ENCODE results near the gene OBI1. TPM values are rescaled to one million over a fixed set of nuclear protein-coding genes. Genes with fewer than 3 reads are reported as not detected.

Gene OBI1
- total RNA-seq, 1 experiment from 2014 or later: 14.0 TPM

DNA sequence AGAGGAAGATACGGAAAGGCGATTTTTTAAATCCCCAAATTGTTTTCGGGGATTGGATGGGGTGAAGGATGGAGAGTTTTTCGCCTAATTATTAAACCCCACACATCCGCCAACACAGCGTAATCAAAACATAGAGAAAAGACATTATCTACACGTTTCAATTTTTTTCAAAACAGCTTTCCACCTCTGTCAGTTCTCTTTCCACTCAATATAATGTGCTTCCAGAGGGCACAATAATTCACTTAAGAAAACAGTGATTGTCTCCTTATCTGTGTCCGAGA is 435 bp upstream of the OBI1 start:
- H3K9me3 ChIP-seq (ENCODE audit: control insufficient read depth in 1 of 2, insufficient read depth in 1 of 2, low read depth in 1 of 2, low read length in 2 of 2): no peaks in the 10 kb centered on the region
- intact Hi-C loops (cut with micrococcal nuclease): no loop called here
- H3K9ac ChIP-seq (ENCODE audit: low read length): peak overlapping the region; percentile 83
- H3K36me3 ChIP-seq (ENCODE audit: control insufficient read depth in 1 of 2, insufficient read depth in 2 of 2, low read length in 2 of 2): no peaks in the 10 kb centered on the region
- ATAC-seq (no peak), DNase-seq (ENCODE audit: low read depth, low spot score) (no peak)
- peaks cover 4 to 13% of the 10 kb centered on the region in 2 experiments; a peak in 3 of 4 replicates for H3K4me1 ChIP-seq (ENCODE audit: control insufficient read depth in 1 of 2, insufficient read depth in 2 of 2, low read length in 2 of 2)
- BruUV-seq (replicated peaks): no TSS peak
- no peak overlapping the region for H3K27ac ChIP-seq (ENCODE audit: low read depth, low read length)
- H3K27me3 ChIP-seq (ENCODE audit: insufficient read depth, low read length): no peaks in the 10 kb centered on the region
- TF ChIP-seq, protein P1, sequence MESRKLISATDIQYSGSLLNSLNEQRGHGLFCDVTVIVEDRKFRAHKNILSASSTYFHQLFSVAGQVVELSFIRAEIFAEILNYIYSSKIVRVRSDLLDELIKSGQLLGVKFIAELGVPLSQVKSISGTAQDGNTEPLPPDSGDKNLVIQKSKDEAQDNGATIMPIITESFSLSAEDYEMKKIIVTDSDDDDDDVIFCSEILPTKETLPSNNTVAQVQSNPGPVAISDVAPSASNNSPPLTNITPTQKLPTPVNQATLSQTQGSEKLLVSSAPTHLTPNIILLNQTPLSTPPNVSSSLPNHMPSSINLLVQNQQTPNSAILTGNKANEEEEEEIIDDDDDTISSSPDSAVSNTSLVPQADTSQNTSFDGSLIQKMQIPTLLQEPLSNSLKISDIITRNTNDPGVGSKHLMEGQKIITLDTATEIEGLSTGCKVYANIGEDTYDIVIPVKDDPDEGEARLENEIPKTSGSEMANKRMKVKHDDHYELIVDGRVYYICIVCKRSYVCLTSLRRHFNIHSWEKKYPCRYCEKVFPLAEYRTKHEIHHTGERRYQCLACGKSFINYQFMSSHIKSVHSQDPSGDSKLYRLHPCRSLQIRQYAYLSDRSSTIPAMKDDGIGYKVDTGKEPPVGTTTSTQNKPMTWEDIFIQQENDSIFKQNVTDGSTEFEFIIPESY (IDR thresholded peaks at IDR 0.05; ENCODE audit: extremely low read depth, insufficient replicate concordance, low read length): peak; percentile 2
- TF ChIP-seq SIN3A (IDR thresholded peaks at IDR 0.05; ENCODE audit: low read depth): no peak
- H3K4me2 ChIP-seq (ENCODE audit: low read length): peak overlapping the region; percentile 79
- RAD21 ChIA-PET (ENCODE audit: low non-redundant PET in 1 of 2, low total read pairs in 2 of 2, uncharacterized antibody in 2 of 2, unreplicated experiment in 2 of 2): no interaction called here
- peak overlapping the region; percentile 73 for H2AFZ ChIP-seq (ENCODE audit: low read depth, low read length, poor library complexity, severe bottlenecking)
- H3K9me2 ChIP-seq (ENCODE audit: insufficient read depth): no peaks in the 10 kb centered on the region
- peak overlapping the region; percentile 86 to 87 for H3K4me3 ChIP-seq (replicated peaks in 1 of 2; ENCODE audit: low read depth in 1 of 2, low read length in 2 of 2)
- H3K79me2 ChIP-seq (ENCODE audit: insufficient read depth, low read length): peaks cover 47% of the 10 kb centered on the region
- H4K20me1 ChIP-seq (ENCODE audit: insufficient read depth): no peaks in the 10 kb centered on the region
- POLR2A ChIA-PET: no interaction called here
- CTCF ChIA-PET: no interaction called here

DNA sequence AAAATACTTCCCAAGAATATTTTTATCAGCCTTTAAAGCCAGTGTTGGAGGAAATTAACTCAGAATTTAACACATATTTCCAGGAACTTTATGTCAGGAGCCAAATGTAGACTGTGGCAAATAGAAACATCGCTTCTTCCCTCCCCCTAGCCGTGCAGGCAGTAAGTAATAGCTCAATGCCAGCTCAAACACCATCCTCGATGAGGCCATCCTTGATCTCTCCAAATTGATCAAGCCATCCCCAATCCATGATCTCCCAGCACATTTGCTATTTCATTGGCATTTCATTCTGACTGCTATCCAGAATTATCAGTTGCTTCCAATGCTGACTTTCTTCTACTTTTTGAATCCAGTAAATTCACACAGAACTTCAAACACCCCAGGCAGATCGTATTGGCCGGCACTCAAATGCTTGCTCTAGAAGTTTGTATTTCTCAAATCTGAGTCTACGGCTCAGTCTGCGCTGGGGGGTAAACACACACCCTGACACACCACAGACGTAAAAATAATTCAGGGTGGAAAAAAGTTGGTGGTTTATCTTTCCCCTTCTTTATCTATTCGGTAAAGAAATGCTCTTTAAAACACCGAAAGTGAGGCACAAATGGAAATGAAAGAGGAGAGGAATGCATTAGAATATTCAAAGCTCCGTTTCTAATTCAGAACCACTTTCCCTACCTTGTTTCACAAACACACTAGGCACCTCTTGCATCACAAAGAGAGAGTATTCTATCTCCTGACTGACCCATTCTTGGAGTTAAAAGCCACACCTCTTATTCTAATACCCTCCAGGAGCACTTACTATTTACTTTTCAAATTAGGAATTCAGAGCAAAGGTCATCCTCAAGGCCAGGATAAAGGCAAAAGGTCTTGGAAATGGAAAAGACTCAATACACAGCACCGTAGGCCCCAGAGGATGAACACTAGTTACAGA is 991 bp downstream of the OBI1 start:
- H3K27me3 ChIP-seq (ENCODE audit: insufficient read depth, low read length): no peaks in the 10 kb centered on the region
- TSS peak; percentile 58 for BruUV-seq (replicated peaks)
- H2AFZ ChIP-seq (ENCODE audit: low read depth, low read length, poor library complexity, severe bottlenecking): no peak overlapping the region
- POLR2A ChIA-PET: no interaction called here
- peak overlapping the region; percentile 79 for H3K4me2 ChIP-seq (ENCODE audit: low read length)
- H3K9me2 ChIP-seq (ENCODE audit: insufficient read depth): no peaks in the 10 kb centered on the region
- TF ChIP-seq YY1 (IDR thresholded peaks at IDR 0.05; ENCODE audit: extremely low read depth, insufficient replicate concordance, low read depth, low read length) (no peak), TCF7L2 (IDR thresholded peaks at IDR 0.05; ENCODE audit: borderline replicate concordance, extremely low read depth, insufficient read depth, insufficient read length) (no peak)
- TF ChIP-seq, protein P2, sequence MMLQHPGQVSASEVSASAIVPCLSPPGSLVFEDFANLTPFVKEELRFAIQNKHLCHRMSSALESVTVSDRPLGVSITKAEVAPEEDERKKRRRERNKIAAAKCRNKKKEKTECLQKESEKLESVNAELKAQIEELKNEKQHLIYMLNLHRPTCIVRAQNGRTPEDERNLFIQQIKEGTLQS (IDR thresholded peaks at IDR 0.05): no peak
- TF ChIP-seq, protein P3, sequence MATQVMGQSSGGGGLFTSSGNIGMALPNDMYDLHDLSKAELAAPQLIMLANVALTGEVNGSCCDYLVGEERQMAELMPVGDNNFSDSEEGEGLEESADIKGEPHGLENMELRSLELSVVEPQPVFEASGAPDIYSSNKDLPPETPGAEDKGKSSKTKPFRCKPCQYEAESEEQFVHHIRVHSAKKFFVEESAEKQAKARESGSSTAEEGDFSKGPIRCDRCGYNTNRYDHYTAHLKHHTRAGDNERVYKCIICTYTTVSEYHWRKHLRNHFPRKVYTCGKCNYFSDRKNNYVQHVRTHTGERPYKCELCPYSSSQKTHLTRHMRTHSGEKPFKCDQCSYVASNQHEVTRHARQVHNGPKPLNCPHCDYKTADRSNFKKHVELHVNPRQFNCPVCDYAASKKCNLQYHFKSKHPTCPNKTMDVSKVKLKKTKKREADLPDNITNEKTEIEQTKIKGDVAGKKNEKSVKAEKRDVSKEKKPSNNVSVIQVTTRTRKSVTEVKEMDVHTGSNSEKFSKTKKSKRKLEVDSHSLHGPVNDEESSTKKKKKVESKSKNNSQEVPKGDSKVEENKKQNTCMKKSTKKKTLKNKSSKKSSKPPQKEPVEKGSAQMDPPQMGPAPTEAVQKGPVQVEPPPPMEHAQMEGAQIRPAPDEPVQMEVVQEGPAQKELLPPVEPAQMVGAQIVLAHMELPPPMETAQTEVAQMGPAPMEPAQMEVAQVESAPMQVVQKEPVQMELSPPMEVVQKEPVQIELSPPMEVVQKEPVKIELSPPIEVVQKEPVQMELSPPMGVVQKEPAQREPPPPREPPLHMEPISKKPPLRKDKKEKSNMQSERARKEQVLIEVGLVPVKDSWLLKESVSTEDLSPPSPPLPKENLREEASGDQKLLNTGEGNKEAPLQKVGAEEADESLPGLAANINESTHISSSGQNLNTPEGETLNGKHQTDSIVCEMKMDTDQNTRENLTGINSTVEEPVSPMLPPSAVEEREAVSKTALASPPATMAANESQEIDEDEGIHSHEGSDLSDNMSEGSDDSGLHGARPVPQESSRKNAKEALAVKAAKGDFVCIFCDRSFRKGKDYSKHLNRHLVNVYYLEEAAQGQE (IDR thresholded peaks at IDR 0.05; ENCODE audit: low read depth): no peak
- no peaks in the 10 kb centered on the region for H4K20me1 ChIP-seq (ENCODE audit: insufficient read depth)
- intact Hi-C loops (cut with micrococcal nuclease): no loop called here
- peak overlapping the region; percentile 83 for H3K9ac ChIP-seq (ENCODE audit: low read length)
- H3K36me3 ChIP-seq (ENCODE audit: control insufficient read depth in 1 of 2, insufficient read depth in 2 of 2, low read length in 2 of 2): no peaks in the 10 kb centered on the region
- H3K9me3 ChIP-seq (ENCODE audit: control insufficient read depth in 1 of 2, insufficient read depth in 1 of 2, low read depth in 1 of 2, low read length in 2 of 2): no peaks in the 10 kb centered on the region
- RAD21 ChIA-PET (ENCODE audit: low non-redundant PET in 1 of 2, low total read pairs in 2 of 2, uncharacterized antibody in 2 of 2, unreplicated experiment in 2 of 2): no interaction called here
- ATAC-seq (peak; percentile 28), DNase-seq (ENCODE audit: low read depth, low spot score) (no peak)
- H3K27ac ChIP-seq (ENCODE audit: low read depth, low read length): peak overlapping the region; percentile 61
- peak overlapping the region; percentile 86 to 87 for H3K4me3 ChIP-seq (replicated peaks in 1 of 2; ENCODE audit: low read depth in 1 of 2, low read length in 2 of 2)
- peaks cover 61% of the 10 kb centered on the region for H3K79me2 ChIP-seq (ENCODE audit: insufficient read depth, low read length)
- CTCF ChIA-PET: no interaction called here
- peaks cover 4 to 13% of the 10 kb centered on the region in 2 experiments; a peak in 3 of 4 replicates for H3K4me1 ChIP-seq (ENCODE audit: control insufficient read depth in 1 of 2, insufficient read depth in 2 of 2, low read length in 2 of 2)
